H1 (cell line): ENCODE measurements around the gene ADGRV1. TPM values are rescaled to one million over a fixed set of nuclear protein-coding genes. Genes with fewer than 3 reads are reported as not detected.

Experiments used
- CTCF ChIA-PET: fragments of 300-600 bp; sonication (Branson Sonifier 250); formaldehyde crosslinking; loops from one replicate; lab custom pipeline; 2021; ENCODE audit not compliant: partially characterized antibody; lab: Charles Lee
- POLR2A ChIA-PET: fragments of 300-600 bp; sonication (Branson Sonifier 250); formaldehyde crosslinking; loops from one replicate; lab custom pipeline; 2021; ENCODE audit warnings: inconsistent platforms; ENCODE audit not compliant: partially characterized antibody; lab: Charles Lee
- DNase-seq, 2 experiments: peaks; one replicate each; pipeline versions ENCODE4 v3.0.0 to v3.0.0-alpha.2; 2010 to 2022; ENCODE audit warnings: low spot score in 2 of 2, low read depth in 1 of 2, mixed read lengths in 1 of 2
- FAIRE-seq: peaks from 2 replicates; lab custom pipeline; 2011; peaks lifted over from hg19 to GRCh38; lab: Jason Lieb, UNC
- H2AFZ ChIP-seq: 2 replicates; pipeline ENCODE4 v1.8.1; 2012; ENCODE audit warnings: low read length, inconsistent platforms
- H2AK5ac ChIP-seq: 2 replicates; pipeline ENCODE4 v1.6.1; 2013; ENCODE audit warnings: low read depth, low read length
- H2BK120ac ChIP-seq: replicated peaks from 2 replicates; pipeline ENCODE3; 2013; ENCODE audit warnings: low read depth, low read length, inconsistent platforms
- H2BK12ac ChIP-seq: 2 replicates; pipeline ENCODE4 v1.6.1; 2013; ENCODE audit warnings: low read depth, low read length
- H2BK15ac ChIP-seq: 2 replicates; pipeline ENCODE4 v1.6.1; 2013; ENCODE audit warnings: low read length
- H2BK20ac ChIP-seq: 2 replicates; pipeline ENCODE4 v1.6.1; 2013; ENCODE audit warnings: low read length
- H2BK5ac ChIP-seq: 2 replicates; pipeline ENCODE4 v1.6.1; 2013; ENCODE audit warnings: low read depth, low read length
- H3K14ac ChIP-seq: 2 replicates; pipeline ENCODE4 v1.6.1; 2013; ENCODE audit warnings: inconsistent platforms; ENCODE audit not compliant: insufficient read length
- H3K18ac ChIP-seq: 2 replicates; pipeline ENCODE4 v1.6.1; 2013; ENCODE audit warnings: low read length; ENCODE audit errors: extremely low read depth
- H3K23ac ChIP-seq: 2 replicates; pipeline ENCODE4 v1.6.1; 2013; ENCODE audit warnings: inconsistent platforms; ENCODE audit not compliant: insufficient read length
- H3K23me2 ChIP-seq: 2 replicates; pipeline ENCODE4 v1.6.1; 2013; ENCODE audit warnings: low read depth, low read length
- H3K27ac ChIP-seq: 2 replicates; pipeline ENCODE4 v1.6.1; 2011; ENCODE audit warnings: low read depth, low read length, inconsistent platforms
- H3K27me3 ChIP-seq, 4 experiments: replicated peaks in 1 of 4; 1 replicate in 1 of 4; 2 replicates in 3 of 4; pipeline versions ENCODE4 v1.6.1 to v1.8.1; 2011 to 2013; ENCODE audit warnings: low read length in 3 of 4, mild to moderate bottlenecking in 3 of 4, inconsistent platforms in 2 of 4, mixed read lengths in 2 of 4, moderate library complexity in 1 of 4; ENCODE audit not compliant: control insufficient read depth in 3 of 4, insufficient read depth in 3 of 4; ENCODE audit errors: extremely low read depth in 1 of 4
- H3K36me3 ChIP-seq, 4 experiments: 2 replicates each; pipeline versions ENCODE4 v1.6.1 to v1.8.1; 2011 to 2013; ENCODE audit warnings: mild to moderate bottlenecking in 4 of 4, low read length in 3 of 4, moderate library complexity in 2 of 4, control low read depth in 1 of 4, inconsistent platforms in 1 of 4; ENCODE audit not compliant: insufficient read depth in 4 of 4, control insufficient read depth in 2 of 4
- H3K4ac ChIP-seq: replicated peaks from 2 replicates; pipeline ENCODE3; 2013; ENCODE audit warnings: low read length, low read depth, mixed read lengths, inconsistent platforms; ENCODE audit not compliant: insufficient read length
- H3K4me1 ChIP-seq, 4 experiments: replicated peaks in 1 of 4; 1 replicate in 1 of 4; 2 replicates in 3 of 4; pipeline versions ENCODE4 v1.6.1 to v1.8.1; 2011 to 2013; ENCODE audit warnings: low read length in 3 of 4, inconsistent platforms in 2 of 4, mixed read lengths in 1 of 4; ENCODE audit not compliant: insufficient read depth in 4 of 4, control insufficient read depth in 3 of 4
- H3K4me2 ChIP-seq, 2 experiments: 2 replicates each; pipeline versions ENCODE4 v1.6.1 to v1.8.1; 2011 to 2013; ENCODE audit warnings: low read depth in 2 of 2, low read length in 2 of 2, control low read depth in 1 of 2, inconsistent platforms in 1 of 2, mild to moderate bottlenecking in 1 of 2; ENCODE audit not compliant: insufficient read depth in 1 of 2
- H3K4me3 ChIP-seq, 4 experiments: fragments of 200-600, 300-600 bp in 1 of 4; sonication (generic), shearing (Covaris generic), sonication (Bioruptor Twin) in 1 of 4; 2 replicates each; pipeline versions ENCODE4 v1.5.1 to v1.8.1; 2011 to 2016; ENCODE audit warnings: low read length in 4 of 4, low read depth in 3 of 4, control low read depth in 2 of 4, inconsistent platforms in 2 of 4, mild to moderate bottlenecking in 2 of 4, mixed read lengths in 1 of 4, moderate library complexity in 1 of 4; ENCODE audit not compliant: insufficient read depth in 2 of 4; ENCODE audit errors: extremely low read depth in 1 of 4
- H3K56ac ChIP-seq: replicated peaks from 2 replicates; pipeline ENCODE3; 2013; ENCODE audit warnings: low read depth, mild to moderate bottlenecking, mixed read lengths, low read length, inconsistent platforms; ENCODE audit not compliant: insufficient read length
- H3K79me1 ChIP-seq: 2 replicates; pipeline ENCODE4 v1.6.1; 2013; ENCODE audit warnings: low read depth, low read length, control low read depth
- H3K79me2 ChIP-seq, 2 experiments: 2 replicates each; pipeline versions ENCODE4 v1.6.1 to v1.8.1; 2012 to 2013; ENCODE audit warnings: low read length in 2 of 2, mild to moderate bottlenecking in 2 of 2, inconsistent platforms in 1 of 2; ENCODE audit not compliant: insufficient read depth in 2 of 2, control insufficient read depth in 1 of 2
- H3K9ac ChIP-seq, 4 experiments: replicated peaks in 1 of 4; 1 replicate in 1 of 4; 2 replicates in 3 of 4; pipeline versions ENCODE4 v1.6.1 to v1.8.1; 2011 to 2013; ENCODE audit warnings: low read depth in 3 of 4, low read length in 3 of 4, control low read depth in 2 of 4, mild to moderate bottlenecking in 2 of 4, moderate library complexity in 2 of 4, inconsistent platforms in 1 of 4; ENCODE audit errors: extremely low read depth in 1 of 4
- H3K9me3 ChIP-seq, 2 experiments: 2 replicates each; pipeline versions ENCODE4 v1.6.1 to v1.8.1; 2012 to 2013; ENCODE audit warnings: mild to moderate bottlenecking in 2 of 2, moderate library complexity in 2 of 2, control low read depth in 1 of 2, inconsistent platforms in 1 of 2, low read depth in 1 of 2, low read length in 1 of 2, mixed read lengths in 1 of 2; ENCODE audit not compliant: insufficient read depth in 2 of 2
- H4K20me1 ChIP-seq, 2 experiments: replicated peaks in 1 of 2; 2 replicates each; pipeline versions ENCODE3 to v1.8.1; 2011 to 2013; ENCODE audit warnings: inconsistent platforms in 2 of 2, low read length in 2 of 2, mild to moderate bottlenecking in 1 of 2; ENCODE audit not compliant: insufficient read depth in 2 of 2, control insufficient read depth in 1 of 2
- H4K5ac ChIP-seq: 2 replicates; pipeline ENCODE4 v1.6.1; 2013; ENCODE audit warnings: low read length, low read depth, mixed read lengths, inconsistent platforms; ENCODE audit not compliant: insufficient read length
- H4K8ac ChIP-seq: 2 replicates; pipeline ENCODE4 v1.8.0; 2013; ENCODE audit warnings: mild to moderate bottlenecking, moderate library complexity, low read length, inconsistent platforms; ENCODE audit not compliant: insufficient read depth; ENCODE audit errors: extremely low read depth
- H4K91ac ChIP-seq: replicated peaks from 2 replicates; pipeline ENCODE3; 2013; ENCODE audit warnings: low read length, mixed read lengths, inconsistent platforms; ENCODE audit not compliant: insufficient read length
- YY1 ChIP-seq: IDR thresholded peaks from 2 replicates; pipeline ENCODE4 v1.6.1; 2011; ENCODE audit warnings: low read depth, mild to moderate bottlenecking, low read length
- WGBS, 2 experiments: shearing (Covaris generic) in 1 of 2; methylation state at CpG; one replicate each; pipeline versions ENCODE4 v1.1.6 to v1.1.7; 2013 to 2015; ENCODE audit warnings: low lambda C conversion rate in 2 of 2, mixed read lengths in 2 of 2, inconsistent platforms in 1 of 2, low coverage in 1 of 2, missing lambda C conversion rate in 1 of 2; ENCODE audit not compliant: insufficient replicate concordance in 2 of 2, insufficient coverage in 1 of 2, insufficient read length in 1 of 2; ENCODE audit errors: extremely low coverage in 1 of 2, missing lambda C conversion rate in 1 of 2; 5-methylcytosine and 5-hydroxymethylcytosine counted together
- polyA plus RNA-seq, 7 experiments: library from polyadenylated mRNA; depleted of rRNA in 3 of 7; stranded (reverse) in 5 of 7; unstranded in 2 of 7; fragments of >200 nt in 5 of 7; fragments of 200-250 nt in 2 of 7; gene quantifications; 1 replicate in 5 of 7; 2 replicates in 1 of 7; 4 replicates in 1 of 7; pipeline versions ENCODE4 v1.2.1 to v1.2.3, GENCODE V29; 2011 to 2013; ENCODE audit warnings: missing spikeins in 2 of 7, mixed read lengths in 2 of 7
- total RNA-seq: library from RNA; stranded (reverse); fragmentation: NEBNext Ultra II Directional; extraction: Animal tissue kit (Norgen Biotek cat#: 25700); gene quantifications from 2 replicates; pipeline ENCODE4 v1.2.1, GENCODE V29; 2021

Gene ADGRV1
- total and polyA plus RNA-seq, 2 of the 8 experiments (the other 6 are each of a cell fraction or from before 2014, with no cell fraction given) = 53.1 to 62.2 TPM

DNA sequence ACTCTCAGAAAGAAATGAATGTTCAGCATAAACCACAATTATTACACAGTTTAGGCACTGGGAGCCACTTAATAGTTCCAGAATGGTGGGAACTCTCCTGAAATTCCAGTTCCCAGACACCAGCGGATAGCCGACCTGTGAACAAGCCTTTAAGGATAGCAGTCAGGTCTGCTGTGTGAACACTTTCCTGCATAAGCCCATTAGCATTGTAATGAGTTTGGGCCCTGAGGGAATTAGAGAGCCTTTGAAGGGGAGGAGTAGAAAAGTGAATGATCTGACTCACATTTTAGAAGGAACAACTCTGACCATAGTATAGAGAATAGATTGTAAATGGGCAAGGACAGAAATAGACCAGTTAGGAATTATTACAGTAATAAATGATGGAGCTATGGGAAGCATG lies 189.1 kb downstream of the ADGRV1 start:
- H2BK15ac ChIP-seq = no peak overlapping the region
- peaks cover 0 to 2% of the 10 kb centered on the region in 2 experiments for H4K20me1 ChIP-seq
- H3K79me2 ChIP-seq = no peaks in the 10 kb centered on the region
- no peak overlapping the region for H3K18ac ChIP-seq
- H3K23ac ChIP-seq = no peak overlapping the region
- H3K36me3 ChIP-seq = peaks cover 0 to 44% (median 8%) of the 10 kb centered on the region in 4 experiments; a peak in 5 of 8 replicates
- no peak overlapping the region for H2AK5ac ChIP-seq
- no peaks in the 10 kb centered on the region; the same call in 1 of the 2 replicates for H3K79me1 ChIP-seq
- no peak overlapping the region for H3K4me3 ChIP-seq
- CTCF ChIA-PET = no interaction called here
- H2AFZ ChIP-seq = no peak overlapping the region
- H3K4me2 ChIP-seq = no peak overlapping the region
- no peak overlapping the region for H4K8ac ChIP-seq
- DNase-seq = no peak
- H3K27ac ChIP-seq = no peak overlapping the region
- H3K9ac ChIP-seq = no peak overlapping the region
- no peaks in the 10 kb centered on the region for H3K23me2 ChIP-seq
- WGBS, 2 experiments = 89% methylated on average over 2 of the region's 2 CpGs; no CpG with 5 or more reads in 1 of the 2 experiments
- no peak overlapping the region for H3K14ac ChIP-seq
- no peak overlapping the region for H2BK20ac ChIP-seq
- no peak overlapping the region for H2BK120ac ChIP-seq
- no peak overlapping the region for H2BK5ac ChIP-seq
- POLR2A ChIA-PET = no interaction called here
- H3K56ac ChIP-seq = no peak overlapping the region
- peaks cover 0 to 6% (median 2%) of the 10 kb centered on the region in 4 experiments; a peak in 1 of 7 replicates for H3K4me1 ChIP-seq
- no peak overlapping the region for H2BK12ac ChIP-seq
- no peak for FAIRE-seq
- H3K4ac ChIP-seq = no peak overlapping the region
- H4K91ac ChIP-seq = no peak overlapping the region
- no peak overlapping the region for H4K5ac ChIP-seq
- no peaks in the 10 kb centered on the region for H3K27me3 ChIP-seq
- H3K9me3 ChIP-seq = no peaks in the 10 kb centered on the region
- TF ChIP-seq YY1 = no peak
